Activated CD4-positive, alpha-beta T cell treated with anti-CD3 and anti-CD28 coated beads, Interleukin-2, Interleukin-6, amounts not matched to agents 100 ng/mL and 50 ng/mL, durations not matched to agents 16 hours and 8 hours (primary cell): ENCODE data around the gene SPR.

ENCODE experiments used
- DNase-seq: peaks from one replicate; pipeline ENCODE4 v3.0.0-alpha.2; 2020

The SPR gene

DNA sequence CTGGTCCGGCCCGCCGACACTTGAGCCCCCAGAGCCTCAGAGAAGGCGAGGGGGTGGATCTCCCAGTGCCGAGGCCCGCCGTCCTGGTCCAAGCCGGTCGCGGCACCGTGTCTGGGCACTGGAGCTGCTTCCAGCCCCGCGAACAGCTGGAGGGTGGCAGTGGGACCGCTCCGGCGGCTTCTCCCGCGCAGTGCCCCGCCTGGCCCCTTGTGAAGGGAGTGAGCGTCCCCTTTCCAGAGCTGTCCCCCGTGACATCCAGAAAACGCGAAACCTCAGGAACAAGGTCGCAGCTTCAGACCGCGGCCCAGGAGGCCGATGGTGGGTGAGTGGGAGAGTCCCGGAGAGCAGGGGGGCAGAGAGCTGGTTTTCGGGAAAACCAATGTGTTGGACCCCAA, 29.5 kb downstream of the SPR start:
- no peak for DNase-seq

DNA sequence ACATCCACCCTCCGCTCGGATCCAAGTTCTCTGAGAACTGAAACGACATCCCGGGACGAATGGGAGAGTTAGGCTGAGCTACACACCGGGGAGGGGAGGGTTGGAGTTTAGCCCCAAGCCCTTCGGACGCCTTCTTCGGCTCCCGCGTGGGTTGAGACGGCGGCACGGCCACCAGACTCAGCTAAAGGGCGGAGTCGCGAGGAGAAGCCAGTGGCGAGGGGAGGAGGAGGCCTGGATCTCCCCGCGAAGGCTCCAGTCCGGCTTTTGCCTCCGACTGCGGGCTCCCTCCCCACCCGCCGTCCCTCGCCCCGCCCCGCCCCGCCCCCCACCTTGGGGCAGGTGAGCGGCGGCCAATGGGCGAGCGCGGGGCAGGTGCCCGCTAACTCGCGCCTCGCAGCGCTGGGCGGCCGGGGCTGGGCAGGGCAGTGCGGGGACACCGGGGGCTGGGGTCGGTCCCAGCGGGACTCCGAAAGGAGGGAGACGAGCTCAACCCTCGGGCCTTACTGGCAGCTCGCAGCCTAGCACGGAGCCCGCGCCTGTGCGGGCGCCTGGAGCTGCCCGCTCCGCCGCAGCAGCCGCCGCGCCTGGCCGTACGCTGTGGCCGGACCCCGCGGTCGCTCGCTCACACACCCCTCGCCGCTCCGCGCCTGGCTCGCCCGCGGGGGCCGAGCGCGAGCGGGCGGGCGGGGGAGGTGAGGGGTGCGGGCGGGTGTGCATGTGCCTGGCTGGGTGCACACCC, 30.1 kb downstream of the SPR start, which contains the start of gene EMX1:
TSS of gene EMX1 (plus strand) at position 382 of the 739 bp plus-strand sequence. CDS start at position 716, 334 bp downstream.
- peak; percentile 52 for DNase-seq

DNA sequence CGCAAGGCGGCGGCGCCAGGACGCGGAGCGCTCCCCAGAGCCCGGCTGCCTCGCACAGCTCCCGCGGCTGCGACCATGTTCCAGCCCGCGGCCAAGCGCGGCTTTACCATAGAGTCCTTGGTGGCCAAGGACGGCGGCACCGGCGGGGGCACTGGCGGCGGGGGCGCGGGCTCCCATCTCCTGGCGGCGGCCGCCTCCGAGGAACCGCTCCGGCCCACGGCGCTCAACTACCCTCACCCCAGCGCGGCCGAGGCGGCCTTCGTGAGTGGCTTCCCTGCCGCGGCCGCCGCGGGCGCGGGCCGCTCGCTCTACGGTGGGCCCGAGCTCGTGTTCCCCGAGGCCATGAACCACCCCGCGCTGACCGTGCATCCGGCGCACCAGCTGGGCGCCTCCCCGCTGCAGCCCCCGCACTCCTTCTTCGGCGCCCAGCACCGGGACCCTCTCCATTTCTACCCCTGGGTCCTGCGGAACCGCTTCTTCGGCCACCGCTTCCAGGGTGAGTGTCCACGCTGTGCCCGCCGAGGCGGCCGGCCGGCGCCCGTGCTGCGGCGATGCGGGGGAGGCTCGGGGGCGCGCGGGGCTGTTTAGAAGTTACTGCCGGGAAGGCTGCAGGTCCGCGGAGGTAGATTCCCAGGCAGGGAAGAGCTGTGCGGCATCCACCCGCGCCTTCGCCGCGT, 30.8 kb downstream of the SPR start:
- no peak for DNase-seq

DNA sequence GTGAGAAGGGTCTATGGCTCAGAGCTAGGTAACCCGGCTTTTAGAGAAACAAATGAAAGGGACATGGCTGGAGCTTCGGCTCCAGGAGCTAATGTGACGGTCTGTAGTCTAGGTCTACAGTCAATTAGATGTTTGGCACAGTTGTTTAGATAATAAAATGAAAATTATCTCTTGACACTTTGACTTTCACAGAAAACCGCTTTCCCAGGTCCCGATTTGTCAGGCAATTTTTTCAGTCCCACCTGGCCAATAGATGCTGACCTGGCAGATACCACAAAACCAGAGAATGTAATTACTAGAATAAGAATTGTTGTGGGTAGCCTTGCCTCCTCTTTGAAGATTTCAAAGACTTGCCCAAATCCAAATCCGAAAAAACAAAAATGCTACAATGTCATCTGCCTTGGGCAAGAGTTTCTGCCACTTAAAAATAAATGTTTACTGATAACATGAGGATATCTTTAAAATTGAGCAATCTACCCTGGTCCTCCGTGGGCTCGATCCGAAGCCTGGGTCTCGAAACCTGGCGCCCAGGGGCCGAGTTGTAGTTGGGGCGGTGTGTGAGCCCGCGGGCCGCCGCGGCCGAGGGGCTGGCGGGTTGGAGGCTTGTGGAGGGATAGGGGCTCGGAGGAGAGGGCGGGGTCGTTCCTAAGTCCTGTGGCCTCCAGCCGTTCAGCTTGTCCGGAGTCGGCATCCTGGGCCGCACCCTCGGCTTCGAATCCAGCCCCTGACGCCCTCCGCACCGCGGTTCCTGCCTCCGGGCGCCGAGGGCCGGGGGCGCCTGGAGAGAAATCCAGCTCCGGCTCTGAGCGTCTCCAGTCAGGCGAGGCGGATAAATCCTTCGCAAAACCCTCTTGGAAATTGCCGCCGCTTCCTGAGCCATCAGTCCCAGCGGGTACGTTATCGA, 32.5 kb downstream of the SPR start:
- DNase-seq, result no peak

DNA sequence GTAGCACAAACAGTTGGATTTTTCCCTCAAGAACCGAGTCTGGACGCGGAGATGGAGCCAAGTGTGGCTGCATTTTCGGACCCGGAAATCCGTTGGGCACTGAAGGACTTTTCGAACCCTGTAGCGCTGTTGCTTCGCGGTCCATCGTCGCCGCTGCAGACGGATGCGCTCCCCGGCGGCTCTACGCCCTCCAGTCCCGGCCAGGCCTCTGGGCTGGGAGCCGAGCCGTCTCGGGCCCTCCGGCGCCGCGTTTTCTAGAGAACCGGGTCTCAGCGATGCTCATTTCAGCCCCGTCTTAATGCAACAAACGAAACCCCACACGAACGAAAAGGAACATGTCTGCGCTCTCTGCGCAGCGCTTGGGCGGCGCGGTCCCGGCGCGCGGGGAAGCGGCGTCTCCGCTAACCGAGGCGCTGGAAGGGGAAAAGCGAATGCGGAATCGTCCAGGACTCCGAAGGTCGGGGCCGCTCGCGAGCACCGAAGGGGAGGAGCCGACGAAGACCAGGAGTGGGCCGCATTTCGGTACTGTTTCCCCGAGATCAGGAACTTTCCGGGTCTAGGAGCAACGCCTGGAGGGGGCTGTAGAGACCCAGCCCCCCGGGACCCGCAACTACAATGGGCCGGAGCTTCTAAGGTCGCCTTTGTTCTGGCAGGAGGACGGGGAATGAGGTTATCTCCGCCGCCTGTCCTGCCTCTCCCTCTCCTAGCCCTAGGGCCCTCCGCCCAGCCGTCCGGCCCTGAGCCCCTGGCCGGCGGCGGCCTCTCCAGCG, 33.3 kb downstream of the SPR start:
- DNase-seq, result peak; percentile 35

DNA sequence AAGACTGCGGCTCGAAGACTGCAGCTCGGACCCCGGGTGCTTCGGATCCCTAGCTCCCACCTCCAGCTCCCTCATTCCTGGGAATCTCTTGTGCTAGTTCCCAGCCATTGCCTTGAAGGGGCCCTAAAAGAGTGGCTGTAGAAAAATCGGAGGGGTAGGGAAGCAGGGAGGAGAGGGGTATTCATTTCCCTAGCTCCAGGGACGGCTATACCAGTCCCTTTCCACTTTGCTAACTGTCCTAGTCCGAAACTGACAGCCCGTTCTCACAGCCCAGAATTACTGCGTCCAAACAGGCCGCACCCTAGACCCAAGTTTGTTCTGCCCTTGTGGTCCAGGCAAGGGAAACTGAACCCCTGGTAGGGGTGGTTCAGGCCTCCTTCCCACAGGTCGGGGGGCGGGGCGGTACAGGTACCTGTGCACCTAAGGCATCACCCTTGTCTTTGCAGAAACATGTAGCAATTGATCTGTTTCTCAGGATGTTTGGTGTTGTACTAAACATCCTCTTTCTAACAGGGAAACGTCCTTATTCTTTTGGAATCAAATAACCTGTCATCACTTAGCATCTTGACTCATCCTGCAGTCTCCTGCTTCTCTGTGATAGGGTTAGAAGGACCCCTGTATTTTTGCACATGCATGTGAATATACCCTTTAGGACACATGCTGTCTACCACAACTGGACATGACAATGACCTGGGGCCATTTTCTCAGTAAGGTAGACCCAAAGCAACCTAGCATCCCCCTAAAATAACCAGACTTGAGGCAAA, 34.1 kb downstream of the SPR start:
- no peak for DNase-seq

DNA sequence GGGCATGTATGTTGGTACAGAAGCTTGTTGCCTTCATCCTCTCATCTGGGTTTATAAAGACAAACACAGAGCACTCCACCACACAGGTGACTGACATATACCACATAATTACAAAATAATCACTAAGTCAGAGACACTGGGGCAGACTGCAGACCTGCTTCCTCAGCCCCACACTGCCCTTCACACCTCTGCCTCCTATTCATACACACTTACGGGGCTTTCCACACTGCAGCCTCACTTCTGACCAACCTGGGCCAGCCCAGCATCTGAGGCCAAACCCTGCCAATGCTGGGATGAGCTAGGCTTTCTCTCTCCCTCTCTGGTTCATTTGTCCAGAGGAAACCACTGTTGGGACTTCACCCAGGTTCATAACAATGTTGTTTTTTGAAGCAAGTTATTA, 34.6 kb downstream of the SPR start:
- DNase-seq, result no peak

DNA sequence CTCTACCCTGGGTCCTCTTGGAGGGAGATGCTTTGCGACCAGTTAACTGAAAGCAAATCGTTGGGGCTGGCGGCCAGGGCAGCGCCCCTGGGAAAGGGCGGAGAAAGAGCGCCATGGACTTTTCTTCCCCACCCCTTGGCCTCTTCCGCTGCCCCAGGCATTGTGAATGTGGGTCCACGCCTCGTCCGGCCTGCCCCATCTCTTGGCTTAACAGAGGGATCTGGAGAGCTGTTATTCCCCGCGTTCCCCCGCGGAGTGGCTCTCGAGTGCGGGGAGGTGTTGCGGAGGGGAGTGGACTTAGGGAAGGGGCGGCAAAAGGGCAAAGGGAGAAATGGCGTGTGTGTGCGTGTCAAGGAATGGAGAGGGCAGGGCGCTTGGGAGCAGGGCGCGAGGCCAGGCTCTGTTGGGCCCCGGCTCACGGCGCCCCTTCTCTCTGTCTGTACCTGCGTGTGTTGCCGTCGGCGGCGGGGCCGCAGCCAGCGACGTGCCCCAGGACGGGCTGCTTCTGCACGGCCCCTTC, 36.7 kb downstream of the SPR start:
- DNase-seq, result no peak

DNA sequence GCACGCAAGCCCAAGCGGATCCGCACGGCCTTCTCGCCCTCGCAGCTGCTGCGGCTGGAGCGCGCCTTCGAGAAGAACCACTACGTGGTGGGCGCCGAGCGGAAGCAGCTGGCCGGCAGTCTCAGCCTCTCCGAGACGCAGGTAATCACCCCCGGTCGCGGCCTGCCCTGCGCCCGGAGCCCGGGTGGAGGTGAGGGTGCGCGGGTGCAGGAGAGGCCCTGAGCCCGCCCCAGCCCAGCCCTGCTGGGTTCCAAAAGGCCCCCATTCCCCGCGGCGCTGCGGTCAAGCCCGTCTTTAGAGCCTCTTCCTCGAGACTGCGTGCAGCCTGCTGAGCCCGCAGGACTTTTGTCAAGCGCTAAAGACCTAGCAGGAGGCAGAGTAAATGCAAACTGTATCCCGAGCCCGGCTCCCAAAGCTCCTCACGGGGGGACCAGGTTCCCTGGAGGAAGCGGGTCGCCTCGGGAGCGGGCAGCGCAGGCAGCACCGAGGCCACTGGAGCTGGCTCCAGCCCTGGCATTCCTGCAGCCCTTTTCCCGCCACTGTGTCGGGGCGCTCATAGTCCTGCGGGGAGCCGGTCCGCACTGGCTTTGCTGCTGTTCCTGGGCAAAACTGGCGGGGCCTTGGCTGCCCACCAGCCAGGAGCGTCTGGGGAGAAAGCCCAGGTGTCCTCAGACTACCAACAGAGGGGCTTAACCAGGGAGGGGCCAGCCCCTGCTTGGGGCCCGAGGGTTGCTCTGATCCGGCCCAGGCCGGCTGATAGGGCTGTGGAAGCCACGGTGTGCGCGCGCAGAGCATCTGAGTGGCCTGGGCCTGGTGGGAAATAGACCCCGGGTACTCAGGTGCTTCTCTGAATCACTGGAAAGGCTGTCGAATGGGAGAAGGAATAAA, 37.4 kb downstream of the SPR start:
- DNase-seq, result no peak

DNA sequence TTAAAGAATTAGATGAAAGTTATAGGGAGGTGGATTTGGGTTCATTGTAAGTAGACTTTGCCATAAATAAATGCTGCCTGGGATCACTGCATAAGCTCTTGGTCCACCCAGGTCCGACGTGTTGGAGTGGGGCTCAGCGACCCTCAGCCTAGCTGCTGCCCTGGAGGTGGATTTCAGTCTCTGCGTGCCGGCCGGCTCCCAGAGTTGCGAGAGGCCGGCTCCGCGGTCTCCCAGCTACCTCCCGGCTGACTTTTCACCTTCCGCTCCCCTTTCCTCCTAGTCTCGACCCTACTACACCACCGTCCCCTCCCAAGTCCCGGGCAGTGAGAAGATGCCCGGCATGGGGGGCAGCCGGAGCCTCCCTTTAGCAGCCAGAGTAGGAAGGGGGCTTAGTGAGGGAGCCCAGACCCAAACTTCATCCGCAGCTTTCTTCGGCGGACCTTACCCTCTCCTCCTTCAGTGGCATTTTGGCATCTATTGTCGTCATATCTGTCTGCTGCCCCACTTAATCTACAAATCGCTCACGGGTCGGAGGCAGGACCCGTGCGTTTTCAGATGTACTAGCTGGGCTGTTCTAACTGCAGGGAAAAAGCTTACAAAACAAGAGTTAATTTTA, 38.2 kb downstream of the SPR start:
- no peak for DNase-seq

DNA sequence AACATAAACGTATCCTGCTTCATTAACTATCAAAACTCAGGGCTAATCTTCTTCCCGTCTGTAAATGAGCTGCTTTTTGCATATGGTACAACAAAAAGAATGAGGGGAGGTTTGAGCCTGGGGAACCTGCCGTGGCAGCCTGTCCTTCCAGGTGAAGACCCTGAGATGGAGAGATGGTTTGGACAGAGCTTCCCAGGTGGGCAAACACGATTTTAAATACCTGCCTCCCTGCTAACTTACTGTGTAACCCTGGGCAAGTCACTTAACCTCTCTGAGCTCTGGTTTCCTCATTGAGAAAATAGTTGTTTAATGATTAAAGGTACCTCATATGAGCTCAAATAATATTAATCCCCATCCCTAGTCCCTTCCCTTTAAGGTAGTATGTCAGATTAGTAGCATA, 39.2 kb downstream of the SPR start:
- DNase-seq, result no peak

DNA sequence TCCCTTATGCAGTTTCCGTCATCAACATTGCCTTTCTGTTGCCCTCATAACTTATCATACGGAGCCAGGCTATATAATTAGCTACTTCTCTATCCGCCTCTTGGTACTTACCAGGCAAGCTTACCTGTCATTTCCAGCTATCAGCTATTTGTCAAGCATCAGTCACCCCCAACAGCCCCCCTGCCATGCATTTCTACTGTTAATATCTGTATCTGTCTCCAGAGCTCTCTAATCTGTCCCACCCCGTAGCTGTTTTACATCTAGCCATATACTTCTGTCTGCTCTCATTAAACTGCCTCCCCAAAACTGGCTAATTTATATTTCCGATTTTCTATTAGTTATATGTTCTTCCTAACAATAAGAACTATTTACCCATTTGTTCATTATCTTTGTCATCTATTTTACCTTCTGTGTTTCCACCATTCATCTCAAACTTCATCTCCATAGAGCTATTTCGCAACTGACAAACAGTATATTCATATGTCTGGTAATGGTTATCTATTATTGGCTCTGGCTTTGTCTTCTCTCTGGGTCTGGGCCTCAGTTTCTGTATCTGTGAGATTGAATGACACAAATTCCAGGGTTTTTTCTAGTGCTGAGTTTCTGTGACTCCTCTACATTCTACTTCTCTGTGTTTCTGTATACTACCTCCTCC, 39.7 kb downstream of the SPR start:
- DNase-seq, result no peak

DNA sequence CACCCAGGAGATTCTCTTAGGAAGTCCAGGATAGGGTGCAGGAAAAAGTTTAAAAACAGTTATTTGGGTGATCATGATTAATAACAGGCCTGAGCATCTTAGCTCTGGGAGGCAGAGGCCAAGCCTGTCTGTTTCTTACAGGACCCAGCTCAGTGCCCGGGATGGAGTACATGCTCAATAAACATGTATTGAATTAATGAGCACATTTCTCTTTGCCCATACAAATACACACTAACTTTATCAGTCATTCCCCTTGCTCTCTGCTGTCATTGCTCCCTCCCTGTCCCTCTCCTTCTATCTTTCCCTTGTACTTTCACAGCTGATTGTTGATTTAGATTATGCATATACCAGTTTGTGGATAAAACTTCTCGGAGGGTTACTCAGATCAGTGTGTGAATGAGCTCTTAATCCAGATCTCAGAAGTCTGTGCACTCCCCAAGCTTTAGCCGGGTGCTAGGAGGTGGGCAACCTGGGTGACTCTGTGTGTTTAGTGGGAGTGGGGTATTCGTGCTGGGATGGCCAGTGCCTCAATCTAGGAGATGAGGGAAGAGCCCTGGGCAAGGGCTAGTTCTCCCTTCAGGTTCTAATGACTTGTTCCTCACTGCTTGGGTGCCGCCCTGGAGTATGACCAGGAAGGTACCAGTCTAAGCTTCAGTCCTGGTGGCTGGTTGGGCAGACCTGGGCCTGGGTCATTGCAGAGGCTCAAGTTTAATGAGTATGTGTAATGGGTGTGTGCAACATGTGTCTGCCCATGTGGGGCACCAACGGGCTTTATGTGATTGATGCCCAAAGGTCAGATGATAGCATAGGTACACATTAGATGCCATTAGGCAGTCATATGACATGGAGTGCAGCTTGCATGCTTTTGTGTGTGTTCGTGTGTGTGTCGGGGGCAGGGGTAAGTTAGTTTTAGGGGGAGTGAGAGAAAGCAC, 40.7 kb downstream of the SPR start:
- DNase-seq, result no peak

DNA sequence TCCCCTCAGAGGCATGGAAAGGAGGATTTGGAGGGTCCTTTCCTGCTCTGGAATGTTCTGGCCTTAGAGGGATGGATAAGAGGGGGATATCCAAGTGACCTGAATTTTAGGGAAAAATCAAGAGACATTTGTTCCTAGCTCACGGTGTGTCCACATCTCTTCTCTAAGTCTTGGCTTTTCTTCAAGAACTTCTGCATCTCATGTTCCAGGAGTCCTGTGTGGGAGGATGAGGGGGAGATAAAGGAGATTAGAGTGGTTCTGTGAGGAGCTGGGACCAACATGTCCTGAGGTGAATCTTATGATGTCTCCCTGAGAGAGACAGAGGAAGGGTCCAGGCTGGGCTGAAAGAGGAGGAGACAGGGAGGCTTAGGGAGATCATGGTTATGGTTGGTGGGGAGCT, 41.8 kb downstream of the SPR start:
- DNase-seq, result no peak

DNA sequence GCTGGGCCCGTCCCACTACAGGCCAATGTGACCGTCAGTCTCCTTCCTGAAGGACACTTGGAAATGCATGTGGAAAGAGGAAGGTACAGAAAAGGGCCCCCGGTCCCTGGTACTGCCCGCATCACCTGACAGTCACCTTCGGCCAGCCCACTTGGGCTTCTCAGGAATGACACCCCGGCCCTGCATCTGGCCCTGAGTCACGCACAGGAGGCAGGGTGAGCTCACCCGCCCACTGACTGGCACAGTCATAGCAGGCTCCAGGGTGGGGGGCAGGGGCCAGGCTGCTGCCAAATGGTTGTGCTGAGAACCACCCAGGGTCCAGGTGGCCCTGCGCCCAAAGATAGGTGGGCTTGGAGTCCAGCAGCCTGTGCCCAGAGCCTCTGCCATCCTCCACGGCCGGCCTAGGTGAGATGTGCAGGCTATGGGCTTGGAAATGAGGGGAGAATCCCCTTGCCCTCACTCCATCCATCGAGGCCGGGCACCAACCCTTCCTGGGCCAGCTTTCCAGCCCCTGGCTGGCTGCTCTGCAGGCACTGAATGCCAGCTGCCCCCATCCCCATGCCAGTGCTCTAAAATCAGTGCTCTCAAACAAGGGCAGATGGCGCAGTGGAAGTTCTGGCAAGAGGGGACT, 44.2 kb downstream of the SPR start:
- no peak for DNase-seq

DNA sequence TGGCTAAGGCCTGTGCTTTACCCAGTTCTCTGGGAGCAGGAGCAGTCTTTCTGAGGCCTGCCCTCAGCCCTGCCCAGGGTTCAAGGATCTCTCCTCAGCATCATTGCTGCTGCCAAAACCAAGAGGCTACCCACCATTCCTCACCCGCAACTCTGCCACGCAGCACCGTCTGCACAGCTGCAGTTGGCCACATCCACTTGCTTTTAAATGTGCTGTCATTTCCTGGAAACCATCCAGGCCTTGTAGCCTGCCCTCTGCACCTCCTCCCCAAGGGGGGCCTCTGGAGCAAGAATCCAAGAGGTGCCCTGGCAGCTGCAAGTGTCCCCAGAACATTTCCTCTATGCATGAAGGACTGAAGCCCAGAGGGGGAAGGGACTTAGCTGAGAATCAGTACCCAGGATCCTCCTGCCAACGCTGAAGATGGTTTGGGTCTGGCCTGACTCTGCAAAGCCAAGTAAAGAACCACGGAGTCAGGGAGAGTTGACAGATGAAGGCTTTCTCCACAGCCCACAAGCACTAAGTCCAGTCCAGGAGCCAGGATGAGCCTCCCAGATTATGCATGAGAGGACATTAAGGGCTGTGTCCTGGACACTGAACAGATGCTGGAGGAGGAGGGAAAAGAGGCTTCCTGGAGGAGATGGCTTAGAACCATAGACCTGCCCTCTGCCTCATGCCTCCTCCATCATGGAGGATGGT, 45.0 kb downstream of the SPR start:
- DNase-seq, result peak; percentile 17

DNA sequence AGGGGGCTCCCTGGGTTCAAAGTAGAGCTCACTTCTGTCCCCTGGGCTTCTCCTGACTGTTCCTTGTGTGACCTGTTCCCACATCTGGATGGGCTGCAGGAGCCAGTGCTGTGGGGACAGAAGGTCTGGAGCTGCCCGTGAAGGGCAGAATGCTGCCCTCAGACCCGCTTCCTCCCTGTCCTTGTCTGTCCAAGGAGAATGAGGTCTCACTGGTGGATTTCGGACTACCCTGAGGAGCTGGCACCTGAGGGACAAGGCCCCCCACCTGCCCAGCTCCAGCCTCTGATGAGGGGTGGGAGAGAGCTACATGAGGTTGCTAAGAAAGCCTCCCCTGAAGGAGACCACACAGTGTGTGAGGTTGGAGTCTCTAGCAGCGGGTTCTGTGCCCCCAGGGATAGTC, 45.6 kb downstream of the SPR start:
- no peak for DNase-seq
